NCI-H526 treated with DMSO at 0.1 percent for 48 hours (cell line): Measurements from ENCODE around the gene ERRFI1.
A peak's percentile ranks its signal among the peaks of the same experiment; 100 is the strongest.

Experiments
- DNase-seq: peaks from one replicate; lab custom pipeline; 2025; lab: John Stamatoyannopoulos, UW

Gene ERRFI1

GRCh38 chr1:8018492-8019228, 7.4 kb downstream of the ERRFI1 start:
- peak; percentile 29 for DNase-seq

GRCh38 chr1:8017495-8018197, 8.5 kb downstream of the ERRFI1 start:
- peak; percentile 45 for DNase-seq

GRCh38 chr1:8016895-8017241, 9.2 kb downstream of the ERRFI1 start:
- DNase-seq, result no peak

- DNase-seq, result no peak
Measured at GRCh38 chr1:8016210-8016894, 9.8 kb downstream of the ERRFI1 start.

- no peak for DNase-seq
Measured at GRCh38 chr1:8015809-8016165, 10.3 kb downstream of the ERRFI1 start.

- peak; percentile 48 for DNase-seq
Measured at GRCh38 chr1:8015036-8015808, 10.9 kb downstream of the ERRFI1 start.

- no peak for DNase-seq
Measured at GRCh38 chr1:8014381-8014988, 11.6 kb downstream of the ERRFI1 start.

- DNase-seq, result no peak
Measured at GRCh38 chr1:8013800-8014199, 12.3 kb downstream of the ERRFI1 start.

GRCh38 chr1:8013399-8013798, 12.7 kb downstream of the ERRFI1 start:
- DNase-seq, result no peak

- no peak for DNase-seq
Measured at GRCh38 chr1:8012955-8013354, 13.2 kb downstream of the ERRFI1 start.

- DNase-seq, result no peak
Measured at GRCh38 chr1:8011923-8012858, 13.9 kb downstream of the ERRFI1 start.

- no peak for DNase-seq
Measured at GRCh38 chr1:8011016-8011415, 15.1 kb downstream of the ERRFI1 start.

GRCh38 chr1:8010080-8010664, 15.9 kb downstream of the ERRFI1 start:
- DNase-seq, result no peak

GRCh38 chr1:8009043-8010002, 16.8 kb downstream of the ERRFI1 start:
- no peak for DNase-seq

- peak; percentile 98 for DNase-seq
Measured at GRCh38 chr1:8006037-8006963, 19.8 kb downstream of the ERRFI1 start.

GRCh38 chr1:8004803-8005573, 21.1 kb downstream of the ERRFI1 start:
- peak; percentile 72 for DNase-seq

GRCh38 chr1:8004113-8004802, 21.9 kb downstream of the ERRFI1 start:
- DNase-seq, result peak; percentile 79
